NCI-H524 treated with DMSO at 0.1 percent for 48 hours (cell line): ENCODE data around the gene ENGASE.

Experiments
- DNase-seq: peaks from one replicate; lab custom pipeline; 2025; lab: John Stamatoyannopoulos, UW

ENGASE gene

GRCh38 chr17:79080349-79080748 lies 5.7 kb downstream of the ENGASE start:
- no peak for DNase-seq

GRCh38 chr17:79080761-79081290 lies 6.2 kb downstream of the ENGASE start:
- DNase-seq = no peak

GRCh38 chr17:79081571-79082276 lies 7.1 kb downstream of the ENGASE start:
- DNase-seq = no peak

- no peak for DNase-seq
Measured at GRCh38 chr17:79082311-79083190, 7.9 kb downstream of the ENGASE start.

- DNase-seq = no peak
Measured at GRCh38 chr17:79083191-79083971, 8.8 kb downstream of the ENGASE start.

GRCh38 chr17:79084291-79085153 lies 9.9 kb downstream of the ENGASE start:
- DNase-seq = no peak

- DNase-seq = no peak
Measured at GRCh38 chr17:79085154-79085920, 10.7 kb downstream of the ENGASE start.

GRCh38 chr17:79085921-79086551 lies 11.4 kb downstream of the ENGASE start:
- DNase-seq = no peak

GRCh38 chr17:79086609-79087427 lies 12.2 kb downstream of the ENGASE start:
- no peak for DNase-seq

- DNase-seq = peak; percentile 66
Measured at GRCh38 chr17:79087428-79088143, 13.0 kb downstream of the ENGASE start.

- no peak for DNase-seq
Measured at GRCh38 chr17:79088247-79088996, 13.8 kb downstream of the ENGASE start.

GRCh38 chr17:79088997-79089328 lies 14.3 kb downstream of the ENGASE start:
- DNase-seq = no peak

GRCh38 chr17:79089720-79090442 lies 15.3 kb downstream of the ENGASE start:
- no peak for DNase-seq

- DNase-seq = no peak
Measured at GRCh38 chr17:79090443-79091225, 16.0 kb downstream of the ENGASE start.

- DNase-seq = no peak
Measured at GRCh38 chr17:79091226-79091670, 16.6 kb downstream of the ENGASE start.

- DNase-seq = no peak
Measured at GRCh38 chr17:79092567-79092966, 17.9 kb downstream of the ENGASE start.
